Keratinocyte (primary cell): ENCODE data around the gene DISP2.

Experiments used
- EZH2 ChIP-seq: IDR thresholded peaks from one replicate; pipeline ENCODE4 v1.6.1; 2012; ENCODE audit warnings: inconsistent platforms, mild to moderate bottlenecking, low read length, moderate library complexity
- TF ChIP-seq, protein P1 (sequence below), 3 experiments: IDR thresholded peaks in 1 of 3; conservative IDR thresholded peaks in 1 of 3; optimal IDR thresholded peaks in 1 of 3; 2 replicates in 2 of 3; 3 replicates in 1 of 3; pipeline versions ENCODE3 to v1.5.1; 2011; ENCODE audit warnings: low read length in 3 of 3, mild to moderate bottlenecking in 3 of 3, moderate library complexity in 2 of 3, control low read depth in 1 of 3, inconsistent platforms in 1 of 3; ENCODE audit not compliant: insufficient read depth in 2 of 3; ENCODE audit errors: extremely low read depth in 1 of 3

DNA sequence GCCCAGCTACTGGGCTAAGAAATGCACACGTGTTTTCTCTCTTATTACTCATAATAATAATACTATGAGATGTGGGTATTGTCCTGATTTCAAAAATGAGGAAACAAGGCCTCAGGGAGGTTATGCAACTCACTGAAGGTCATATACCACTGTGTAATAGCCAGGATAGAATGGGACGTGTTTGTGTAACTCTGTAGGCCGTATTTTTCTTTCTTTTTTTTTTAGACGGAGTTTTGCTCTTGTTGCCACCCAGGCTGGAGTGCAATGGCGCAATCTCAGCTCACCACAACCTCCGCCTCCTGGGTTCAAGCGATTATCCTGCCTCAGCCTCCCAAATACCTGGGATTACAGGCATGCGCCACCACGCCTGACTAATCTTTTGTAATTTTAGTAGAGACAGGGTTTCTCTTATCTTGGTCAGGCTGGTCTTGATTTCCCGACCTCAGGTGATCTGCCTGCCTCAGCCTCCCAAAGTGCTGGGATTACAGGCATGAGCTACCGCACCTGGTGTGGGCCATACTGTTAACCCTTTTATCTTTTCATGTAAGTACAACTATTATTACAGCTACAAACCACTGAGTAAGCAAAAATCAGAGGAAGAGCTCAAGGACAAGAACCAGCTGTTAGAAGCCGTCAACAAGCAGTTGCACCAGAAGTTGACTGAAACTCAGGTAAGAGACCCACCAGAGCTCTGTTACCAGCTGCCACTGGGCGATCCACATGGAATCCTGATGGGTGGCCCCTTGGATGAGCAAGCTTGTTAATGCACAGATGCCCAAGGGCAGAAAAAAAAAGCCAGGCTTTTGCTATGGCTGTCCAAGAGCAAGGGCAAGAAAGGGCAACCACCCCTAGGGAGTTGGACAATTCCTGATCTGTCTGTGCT is 31.2 kb downstream of the DISP2 start:
- TF ChIP-seq, protein P1, sequence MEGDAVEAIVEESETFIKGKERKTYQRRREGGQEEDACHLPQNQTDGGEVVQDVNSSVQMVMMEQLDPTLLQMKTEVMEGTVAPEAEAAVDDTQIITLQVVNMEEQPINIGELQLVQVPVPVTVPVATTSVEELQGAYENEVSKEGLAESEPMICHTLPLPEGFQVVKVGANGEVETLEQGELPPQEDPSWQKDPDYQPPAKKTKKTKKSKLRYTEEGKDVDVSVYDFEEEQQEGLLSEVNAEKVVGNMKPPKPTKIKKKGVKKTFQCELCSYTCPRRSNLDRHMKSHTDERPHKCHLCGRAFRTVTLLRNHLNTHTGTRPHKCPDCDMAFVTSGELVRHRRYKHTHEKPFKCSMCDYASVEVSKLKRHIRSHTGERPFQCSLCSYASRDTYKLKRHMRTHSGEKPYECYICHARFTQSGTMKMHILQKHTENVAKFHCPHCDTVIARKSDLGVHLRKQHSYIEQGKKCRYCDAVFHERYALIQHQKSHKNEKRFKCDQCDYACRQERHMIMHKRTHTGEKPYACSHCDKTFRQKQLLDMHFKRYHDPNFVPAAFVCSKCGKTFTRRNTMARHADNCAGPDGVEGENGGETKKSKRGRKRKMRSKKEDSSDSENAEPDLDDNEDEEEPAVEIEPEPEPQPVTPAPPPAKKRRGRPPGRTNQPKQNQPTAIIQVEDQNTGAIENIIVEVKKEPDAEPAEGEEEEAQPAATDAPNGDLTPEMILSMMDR (optimal IDR thresholded peaks at IDR 0.05 in 1 of 3, IDR thresholded peaks at IDR 0.05 in 1 of 3, conservative IDR thresholded peaks at IDR 0.05 in 1 of 3; ENCODE audit: extremely low read depth in 1 of 3, insufficient read depth in 2 of 3, low read length in 3 of 3): no peak
- no peak for TF ChIP-seq EZH2
